OCI-LY1 (cell line): ENCODE results near the gene KEL.

Source experiments
- EZH2 ChIP-seq: fragments of 200-600 bp; sonication (generic), shearing (Covaris generic); IDR thresholded peaks from 2 replicates; pipeline ENCODE4 v1.8.0; 2017; ENCODE audit warnings: borderline replicate concordance, mixed run types, mild to moderate bottlenecking, antibody characterized with exemption, low read length, moderate library complexity, mixed read lengths
- TF ChIP-seq, protein P1 (sequence below): fragments of 200-600 bp; sonication (generic), shearing (Covaris generic); IDR thresholded peaks from 2 replicates; pipeline ENCODE4 v1.5.1; 2017; ENCODE audit warnings: mild to moderate bottlenecking, antibody characterized with exemption, low read length, moderate library complexity, mixed read lengths

DNA sequence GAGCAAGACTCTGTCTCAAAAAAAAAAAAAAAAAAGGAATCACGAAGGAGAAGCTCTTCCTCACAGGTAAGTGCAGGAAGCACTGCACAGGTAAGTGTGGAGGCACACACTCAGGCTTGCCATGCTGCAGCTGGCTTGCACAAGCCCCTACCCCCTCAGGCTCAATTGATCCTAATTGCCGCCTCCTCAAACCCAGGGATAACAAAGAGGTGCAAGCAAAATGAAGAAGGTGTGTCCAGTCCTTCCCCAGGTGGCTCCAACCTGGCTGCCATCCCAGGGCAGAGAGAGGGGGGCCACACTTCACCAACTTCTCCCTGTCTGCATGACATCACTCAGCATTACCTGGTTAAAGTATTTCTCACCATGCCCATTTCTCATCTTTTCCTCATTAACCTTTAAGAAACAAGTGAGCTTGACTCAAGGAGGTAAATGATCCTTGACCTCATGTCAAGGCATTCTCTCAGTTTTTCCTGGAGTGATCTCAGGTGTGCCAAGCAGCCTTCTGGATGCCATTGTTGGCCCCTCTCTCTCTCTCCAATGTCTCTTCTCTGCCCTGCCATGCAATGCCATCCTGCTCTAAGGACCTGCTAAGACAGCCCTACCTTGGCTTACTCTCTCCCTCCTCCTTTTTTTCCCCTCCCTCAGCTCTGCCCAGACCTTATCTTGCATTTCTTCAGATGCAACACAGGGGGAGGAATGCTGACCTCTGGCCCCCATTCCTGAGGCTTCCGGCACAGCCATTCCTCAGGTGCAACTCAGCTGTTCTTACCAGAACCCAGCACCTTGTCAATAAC lies 63.6 kb downstream of the KEL start:
- TF ChIP-seq, protein P1, sequence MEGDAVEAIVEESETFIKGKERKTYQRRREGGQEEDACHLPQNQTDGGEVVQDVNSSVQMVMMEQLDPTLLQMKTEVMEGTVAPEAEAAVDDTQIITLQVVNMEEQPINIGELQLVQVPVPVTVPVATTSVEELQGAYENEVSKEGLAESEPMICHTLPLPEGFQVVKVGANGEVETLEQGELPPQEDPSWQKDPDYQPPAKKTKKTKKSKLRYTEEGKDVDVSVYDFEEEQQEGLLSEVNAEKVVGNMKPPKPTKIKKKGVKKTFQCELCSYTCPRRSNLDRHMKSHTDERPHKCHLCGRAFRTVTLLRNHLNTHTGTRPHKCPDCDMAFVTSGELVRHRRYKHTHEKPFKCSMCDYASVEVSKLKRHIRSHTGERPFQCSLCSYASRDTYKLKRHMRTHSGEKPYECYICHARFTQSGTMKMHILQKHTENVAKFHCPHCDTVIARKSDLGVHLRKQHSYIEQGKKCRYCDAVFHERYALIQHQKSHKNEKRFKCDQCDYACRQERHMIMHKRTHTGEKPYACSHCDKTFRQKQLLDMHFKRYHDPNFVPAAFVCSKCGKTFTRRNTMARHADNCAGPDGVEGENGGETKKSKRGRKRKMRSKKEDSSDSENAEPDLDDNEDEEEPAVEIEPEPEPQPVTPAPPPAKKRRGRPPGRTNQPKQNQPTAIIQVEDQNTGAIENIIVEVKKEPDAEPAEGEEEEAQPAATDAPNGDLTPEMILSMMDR, result no peak
- no peak for TF ChIP-seq EZH2
